Neural cell (in vitro differentiated cells): Measurements from ENCODE around the gene GP5.

Experiments
- CTCF ChIP-seq: fragments of 450-650 bp; IDR thresholded peaks from 2 replicates; pipeline ENCODE4 v1.5.1; 2014; ENCODE audit warnings: antibody characterized with exemption, mild to moderate bottlenecking, moderate library complexity; ENCODE audit not compliant: poor library complexity, severe bottlenecking
- EZH2 ChIP-seq: fragments of 200-600, 300-800 bp; shearing (Covaris generic), sonication (generic); IDR thresholded peaks from 2 replicates; pipeline ENCODE4 v1.6.1; 2014; ENCODE audit warnings: antibody characterized with exemption, low read length, borderline replicate concordance, mild to moderate bottlenecking; ENCODE audit not compliant: insufficient read depth, poor library complexity, severe bottlenecking
- POLR2AphosphoS5 ChIP-seq: IDR thresholded peaks from 2 replicates; pipeline ENCODE4 v1.6.1; 2012
- SMC3 ChIP-seq: fragments of 450-650 bp; conservative IDR thresholded peaks from 2 replicates; pipeline ENCODE4 v1.6.1; 2014; ENCODE audit warnings: antibody characterized with exemption, mild to moderate bottlenecking, moderate library complexity; ENCODE audit not compliant: poor library complexity
- TAF1 ChIP-seq: IDR thresholded peaks from 2 replicates; pipeline ENCODE4 v1.6.1; 2012; ENCODE audit warnings: low read depth

GRCh38 chr3:194447657-194448056, 48.6 kb upstream of the GP5 start:
- TF ChIP-seq CTCF (no peak), SMC3 (no peak), TAF1 (no peak), POLR2AphosphoS5 (no peak), EZH2 (no peak)
